IPS-20b (cell line): ENCODE measurements around the gene CPN2.
A peak's percentile ranks its signal among the peaks of the same experiment; 100 is the strongest.

ENCODE experiments used
- H3K27ac ChIP-seq: one replicate; pipeline ENCODE4 v1.5.1; 2013; ENCODE audit warnings: low read length
- H3K27me3 ChIP-seq: 2 replicates; pipeline ENCODE4 v1.6.1; 2013; ENCODE audit warnings: mild to moderate bottlenecking, low read length, inconsistent platforms; ENCODE audit not compliant: insufficient read depth
- H3K36me3 ChIP-seq: 2 replicates; pipeline ENCODE4 v1.6.1; 2013; ENCODE audit warnings: low read depth, mild to moderate bottlenecking, inconsistent platforms, low read length, moderate library complexity; ENCODE audit not compliant: insufficient read depth
- H3K4me1 ChIP-seq: 2 replicates; pipeline ENCODE4 v1.6.1; 2013; ENCODE audit warnings: mild to moderate bottlenecking, control low read depth, inconsistent platforms, low read length, moderate library complexity; ENCODE audit not compliant: insufficient read depth
- H3K4me3 ChIP-seq: 2 replicates; pipeline ENCODE4 v1.5.1; 2013; ENCODE audit warnings: mild to moderate bottlenecking, low read length, inconsistent platforms
- H3K9ac ChIP-seq: 2 replicates; pipeline ENCODE4 v1.6.1; 2013; ENCODE audit warnings: low read depth, mild to moderate bottlenecking, inconsistent platforms, low read length, moderate library complexity
- H3K9me3 ChIP-seq: 2 replicates; pipeline ENCODE4 v1.6.1; 2013; ENCODE audit warnings: mild to moderate bottlenecking, low read depth, low read length, inconsistent platforms; ENCODE audit not compliant: insufficient read depth

CPN2 gene

DNA sequence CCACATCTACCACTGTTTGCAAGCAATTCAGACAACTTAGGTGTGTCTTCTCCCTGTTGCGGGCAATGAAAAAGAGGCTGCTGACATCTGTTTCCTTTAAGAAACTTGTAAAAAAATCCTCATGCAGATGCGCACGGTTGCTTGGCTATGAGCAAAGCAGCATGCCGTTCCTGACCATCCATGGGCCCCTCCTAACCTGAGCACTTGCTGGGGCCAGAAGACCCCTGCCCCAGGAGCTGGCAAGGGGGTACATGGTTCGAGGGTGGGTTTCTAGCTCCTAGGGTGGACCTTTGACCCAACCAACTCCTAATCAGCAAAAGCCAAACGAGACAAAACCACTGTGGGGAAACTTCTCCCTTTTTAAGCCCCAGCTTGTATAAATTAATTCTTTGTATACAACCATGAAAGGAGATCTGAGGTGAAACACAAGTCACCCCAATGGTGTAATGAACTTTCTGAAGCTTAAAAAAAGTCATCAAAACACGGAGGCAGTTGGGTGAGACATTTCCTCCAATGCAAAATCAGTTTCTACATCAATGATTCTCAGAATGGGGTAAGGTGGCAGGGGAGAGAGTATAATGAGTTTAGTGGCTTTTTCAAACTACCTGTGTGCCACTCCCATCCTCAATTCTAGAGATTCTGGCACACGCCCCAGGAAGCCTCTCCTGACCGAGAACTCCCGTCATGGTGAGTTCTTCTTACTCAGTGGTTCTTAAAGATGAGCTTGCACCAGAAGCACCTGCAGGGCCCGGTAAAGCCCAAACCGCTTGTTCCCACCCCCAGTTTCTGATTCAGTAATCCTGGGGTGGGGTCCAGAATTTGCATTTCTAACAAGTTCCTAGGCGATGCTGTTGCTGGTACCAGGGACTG lies 44.1 kb downstream of the CPN2 start:
- no peak overlapping the region for H3K9ac ChIP-seq
- H3K27me3 ChIP-seq, result peaks cover 44% of the 10 kb centered on the region
- no peaks in the 10 kb centered on the region for H3K9me3 ChIP-seq
- no peak overlapping the region for H3K4me3 ChIP-seq
- H3K4me1 ChIP-seq, result peaks cover 20% of the 10 kb centered on the region; the same call in 1 of the 2 replicates
- no peak overlapping the region for H3K27ac ChIP-seq
- H3K36me3 ChIP-seq, result no peaks in the 10 kb centered on the region

DNA sequence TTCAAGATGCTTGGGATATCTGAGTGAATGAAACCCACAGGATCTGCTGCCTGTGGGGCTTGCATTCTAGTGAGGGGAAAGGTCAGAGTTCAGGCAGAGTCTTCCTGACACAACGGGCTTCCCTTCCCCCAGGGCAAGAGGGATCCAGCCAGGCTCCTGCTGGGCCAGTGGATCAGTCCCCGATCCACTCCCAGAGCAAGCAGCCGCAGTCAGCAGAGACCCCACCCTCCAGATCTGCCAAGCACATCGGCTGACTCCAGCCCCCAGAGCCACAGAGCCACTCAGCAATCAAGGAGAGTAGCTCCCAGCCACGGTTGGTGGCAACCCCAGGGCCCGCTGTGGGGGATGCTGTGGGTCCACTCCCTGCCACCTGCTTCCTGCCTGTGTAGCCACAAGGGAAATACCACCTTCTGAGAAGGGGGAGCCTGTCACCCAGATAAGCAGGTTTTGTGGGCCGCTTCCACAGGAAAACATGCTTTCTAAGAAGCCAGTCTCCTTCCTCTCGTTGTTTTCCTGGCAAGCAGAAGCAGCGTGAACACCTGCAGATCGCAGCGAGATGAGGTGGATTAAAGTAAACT lies 44.9 kb downstream of the CPN2 start:
- H3K36me3 ChIP-seq, result no peaks in the 10 kb centered on the region
- no peak overlapping the region for H3K9ac ChIP-seq
- no peak overlapping the region for H3K4me3 ChIP-seq
- H3K27me3 ChIP-seq, result peaks cover 37% of the 10 kb centered on the region
- H3K9me3 ChIP-seq, result no peaks in the 10 kb centered on the region
- H3K4me1 ChIP-seq, result peaks cover 20% of the 10 kb centered on the region; the same call in 1 of the 2 replicates
- H3K27ac ChIP-seq, result no peak overlapping the region

DNA sequence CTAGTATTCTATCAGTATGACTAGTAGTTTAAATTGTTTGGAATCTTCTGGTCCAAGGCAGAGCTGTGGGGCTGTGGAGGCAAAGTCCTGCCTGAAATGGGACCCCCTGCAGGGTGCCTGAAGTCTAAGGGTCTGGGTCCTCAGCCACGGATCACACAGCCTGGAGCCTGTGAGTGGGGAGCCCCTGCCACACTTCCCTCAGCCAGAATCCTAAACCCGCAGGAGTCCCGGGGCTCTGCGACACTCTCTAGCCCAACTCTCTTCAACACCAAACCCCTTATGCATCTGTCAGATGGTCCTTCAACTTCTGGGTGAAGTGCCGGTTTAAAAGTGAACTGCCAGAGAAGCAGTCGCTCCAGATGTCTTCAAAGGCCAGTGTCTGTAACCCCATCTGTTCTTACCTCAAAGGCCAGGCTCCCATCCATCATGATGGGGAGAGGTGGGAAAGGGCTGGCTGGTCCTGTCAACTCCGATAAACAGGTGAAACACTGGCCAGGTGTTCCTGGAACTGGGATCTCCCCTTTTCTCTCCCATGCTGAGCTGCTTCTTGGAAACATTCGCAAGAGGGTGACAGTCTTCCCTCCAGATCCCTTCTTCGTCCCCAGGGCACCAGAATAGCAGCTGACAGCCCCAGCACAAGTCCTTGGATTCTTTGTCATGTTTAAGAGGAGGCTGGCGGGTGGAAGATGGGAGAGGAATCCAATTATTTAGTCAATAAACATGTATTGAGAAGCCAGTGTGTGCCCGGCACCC lies 45.6 kb downstream of the CPN2 start:
- no peaks in the 10 kb centered on the region for H3K36me3 ChIP-seq
- no peak overlapping the region for H3K4me3 ChIP-seq
- peaks cover 33% of the 10 kb centered on the region for H3K27me3 ChIP-seq
- H3K4me1 ChIP-seq, result peaks cover 20% of the 10 kb centered on the region; the same call in 1 of the 2 replicates
- H3K9me3 ChIP-seq, result no peaks in the 10 kb centered on the region
- no peak overlapping the region for H3K27ac ChIP-seq
- H3K9ac ChIP-seq, result no peak overlapping the region

DNA sequence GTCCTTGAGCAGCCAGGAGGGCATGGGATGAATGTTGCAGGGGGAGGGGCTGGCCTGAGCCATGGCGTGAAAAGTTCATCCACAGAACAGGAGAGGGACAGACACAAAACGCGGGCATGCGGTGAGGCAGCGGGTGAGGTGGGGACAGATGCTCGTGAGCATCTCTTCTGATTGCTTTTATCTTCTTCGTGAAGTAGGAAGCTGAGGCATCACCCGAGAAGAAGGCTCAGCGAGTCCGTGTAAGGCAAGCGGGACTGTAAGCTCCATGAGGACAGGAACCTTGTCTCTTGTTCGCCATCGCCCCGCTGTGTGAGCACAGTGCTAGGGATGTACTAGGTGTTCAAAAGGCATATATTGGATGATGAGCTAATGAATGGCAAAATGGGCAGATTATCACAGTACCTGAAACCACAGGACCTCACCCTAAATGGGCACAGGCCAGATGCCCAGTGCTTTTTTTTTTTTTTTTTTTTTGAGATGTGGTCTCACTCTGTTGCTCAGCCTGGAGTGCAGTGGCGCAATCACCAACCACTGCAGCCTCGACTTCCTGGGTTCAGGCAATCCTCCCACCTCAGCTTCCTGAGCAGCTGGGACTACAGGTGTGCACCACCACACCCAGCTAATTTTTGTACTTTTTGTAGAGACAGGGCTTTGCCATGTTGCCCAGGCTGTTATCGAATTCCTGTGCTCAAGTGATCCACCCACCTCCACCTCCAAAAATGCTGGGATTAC lies 46.8 kb downstream of the CPN2 start:
- Histone ChIP-seq H3K27me3 (peaks cover 26% of the 10 kb centered on the region), H3K36me3 (no peaks in the 10 kb centered on the region), H3K27ac (no peak overlapping the region), H3K9me3 (no peaks in the 10 kb centered on the region), H3K4me1 (peaks cover 24% of the 10 kb centered on the region; the same call in 1 of the 2 replicates), H3K9ac (no peak overlapping the region), H3K4me3 (no peak overlapping the region)

DNA sequence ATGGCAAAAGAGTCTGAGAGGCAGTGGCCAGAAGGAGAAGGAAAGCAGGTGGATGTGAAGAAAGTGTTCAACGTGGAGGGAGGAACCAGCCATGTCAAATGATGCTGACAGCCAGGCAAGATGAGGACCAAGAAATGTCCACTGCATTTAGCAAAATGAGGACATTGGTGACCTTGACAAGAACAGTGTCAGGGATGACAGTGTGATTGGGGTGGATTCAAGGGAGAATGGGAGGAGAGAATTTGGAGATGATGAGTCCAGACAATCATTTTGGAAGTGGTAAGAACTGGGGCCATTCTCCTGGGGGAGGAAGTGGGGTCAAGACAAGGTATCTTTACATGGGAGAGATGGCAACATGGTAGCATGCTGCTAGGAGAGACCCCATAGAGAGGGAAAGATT lies 47.4 kb downstream of the CPN2 start:
- Histone ChIP-seq H3K27ac (no peak overlapping the region), H3K4me1 (peaks cover 24% of the 10 kb centered on the region; the same call in 1 of the 2 replicates), H3K4me3 (no peak overlapping the region), H3K27me3 (peaks cover 30% of the 10 kb centered on the region), H3K36me3 (no peaks in the 10 kb centered on the region), H3K9ac (no peak overlapping the region), H3K9me3 (no peaks in the 10 kb centered on the region)

DNA sequence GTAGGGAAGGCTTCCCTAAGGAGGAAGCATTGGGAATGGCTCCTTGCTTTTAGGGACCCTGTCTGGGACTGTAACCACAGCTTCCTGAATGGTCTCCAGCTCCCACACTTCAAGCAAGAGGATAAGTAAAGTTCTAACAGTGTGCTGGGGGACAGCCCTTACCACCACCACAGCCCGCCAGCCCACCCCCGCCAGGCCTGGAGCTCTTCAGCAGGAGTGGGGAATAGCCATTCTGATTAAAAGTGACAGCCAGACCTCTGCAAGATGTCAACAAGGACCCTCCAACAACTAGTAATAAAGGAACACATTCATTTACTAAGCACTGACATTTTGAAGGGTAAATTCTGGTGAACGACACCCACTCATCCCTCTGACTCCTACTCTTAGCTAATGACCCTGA lies 49.4 kb downstream of the CPN2 start:
- Histone ChIP-seq H3K36me3 (no peaks in the 10 kb centered on the region), H3K4me1 (peaks cover 26% of the 10 kb centered on the region; the same call in 1 of the 2 replicates), H3K4me3 (no peak overlapping the region), H3K27ac (no peak overlapping the region), H3K9me3 (no peaks in the 10 kb centered on the region), H3K27me3 (peaks cover 22% of the 10 kb centered on the region), H3K9ac (no peak overlapping the region)

DNA sequence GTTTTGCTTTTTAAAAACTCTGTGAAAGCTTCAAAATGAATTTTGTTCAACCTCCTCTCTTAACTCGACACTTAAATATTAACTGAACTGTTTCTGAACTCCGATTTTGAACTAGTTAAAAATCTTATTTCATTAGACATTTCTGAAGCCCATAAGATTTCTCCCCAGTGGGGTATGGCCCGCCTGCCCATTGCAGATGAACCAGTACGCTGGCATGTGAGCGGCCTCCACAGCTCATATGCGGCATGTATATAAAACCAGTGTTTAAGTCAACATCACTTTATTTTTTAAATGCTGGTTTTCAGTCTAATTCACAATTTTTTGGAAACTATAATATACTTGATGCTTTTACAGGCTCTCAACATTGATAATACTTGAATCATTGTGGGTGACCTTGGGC lies 50.2 kb downstream of the CPN2 start:
- H3K27me3 ChIP-seq, result peaks cover 20% of the 10 kb centered on the region
- no peaks in the 10 kb centered on the region for H3K36me3 ChIP-seq
- peaks cover 26% of the 10 kb centered on the region; the same call in 1 of the 2 replicates for H3K4me1 ChIP-seq
- H3K4me3 ChIP-seq, result no peak overlapping the region
- H3K9ac ChIP-seq, result no peak overlapping the region
- H3K9me3 ChIP-seq, result no peaks in the 10 kb centered on the region
- H3K27ac ChIP-seq, result no peak overlapping the region

DNA sequence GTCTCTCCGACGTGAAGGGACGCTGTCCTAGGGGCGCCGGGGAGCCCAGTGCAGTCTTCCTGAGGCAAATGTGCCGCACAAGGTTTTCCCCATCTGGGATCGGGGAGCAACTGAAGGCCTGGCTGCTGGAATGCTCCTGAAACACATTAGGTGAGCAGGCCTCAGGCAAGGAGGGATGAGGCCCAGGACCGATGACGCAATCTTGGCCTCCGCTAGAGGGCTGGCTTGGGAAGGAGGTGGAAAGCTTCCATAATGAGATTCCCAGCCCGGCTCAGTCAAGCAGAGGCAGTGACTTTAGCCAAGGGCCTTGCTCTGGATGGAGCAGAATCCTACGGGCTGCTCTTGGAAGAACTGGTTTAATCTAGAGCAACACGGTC lies 50.8 kb downstream of the CPN2 start:
- Histone ChIP-seq H3K9ac (peak overlapping the region; percentile 37; the same call in 1 of the 2 replicates), H3K4me1 (peaks cover 21% of the 10 kb centered on the region; the same call in 1 of the 2 replicates), H3K36me3 (no peaks in the 10 kb centered on the region), H3K4me3 (no peak overlapping the region), H3K9me3 (no peaks in the 10 kb centered on the region), H3K27me3 (peaks cover 20% of the 10 kb centered on the region), H3K27ac (no peak overlapping the region)

DNA sequence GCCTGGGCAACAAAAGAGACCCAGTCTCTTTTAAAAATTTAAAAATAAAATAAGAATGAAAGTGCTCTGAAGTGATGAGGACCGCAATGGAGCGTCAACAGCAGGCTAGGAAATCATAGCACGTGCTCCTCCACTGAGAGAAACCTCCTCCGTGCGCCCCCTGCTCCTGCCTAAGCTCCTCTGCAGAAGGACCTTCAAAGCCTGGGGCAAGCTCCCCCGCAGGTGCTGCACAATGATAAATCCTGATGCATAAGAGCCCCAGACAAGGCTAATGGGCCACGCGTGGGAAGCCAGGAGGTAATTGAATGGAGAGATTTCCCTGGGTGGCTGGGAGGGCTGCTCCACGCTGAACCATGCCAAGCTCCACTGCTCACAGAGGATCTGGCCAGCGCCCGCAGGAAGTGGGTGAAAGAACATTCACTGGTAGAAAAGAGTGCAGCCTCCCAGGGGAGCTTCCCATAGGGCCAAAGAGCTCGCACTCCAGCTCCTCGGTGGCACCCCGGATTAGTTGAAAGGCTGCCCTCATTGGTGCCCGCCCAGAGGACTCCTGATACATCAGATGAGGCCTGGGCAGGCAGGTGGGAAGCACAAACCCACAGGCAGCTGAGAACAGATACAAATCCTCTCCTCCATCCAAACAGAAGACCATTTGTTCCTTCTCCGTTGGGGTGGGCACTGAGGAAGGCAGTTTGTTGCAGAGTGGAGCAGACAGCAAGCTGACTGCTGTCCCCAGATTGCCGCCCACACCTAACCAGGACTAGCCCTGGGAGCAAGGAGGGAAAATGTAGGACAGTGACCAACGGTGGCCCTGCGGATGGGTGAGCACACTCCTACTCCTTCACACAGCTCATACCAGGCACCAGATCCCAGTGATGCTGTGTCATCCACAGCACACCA lies 52.5 kb downstream of the CPN2 start:
- peaks cover 34% of the 10 kb centered on the region; the same call in 1 of the 2 replicates for H3K4me1 ChIP-seq
- peaks cover 20% of the 10 kb centered on the region for H3K27me3 ChIP-seq
- H3K27ac ChIP-seq, result no peak overlapping the region
- H3K9me3 ChIP-seq, result no peaks in the 10 kb centered on the region
- H3K4me3 ChIP-seq, result no peak overlapping the region
- no peaks in the 10 kb centered on the region for H3K36me3 ChIP-seq
- H3K9ac ChIP-seq, result 0 out of 2 replicates have a peak overlapping the region, but pooled peaks have one; percentile 83

DNA sequence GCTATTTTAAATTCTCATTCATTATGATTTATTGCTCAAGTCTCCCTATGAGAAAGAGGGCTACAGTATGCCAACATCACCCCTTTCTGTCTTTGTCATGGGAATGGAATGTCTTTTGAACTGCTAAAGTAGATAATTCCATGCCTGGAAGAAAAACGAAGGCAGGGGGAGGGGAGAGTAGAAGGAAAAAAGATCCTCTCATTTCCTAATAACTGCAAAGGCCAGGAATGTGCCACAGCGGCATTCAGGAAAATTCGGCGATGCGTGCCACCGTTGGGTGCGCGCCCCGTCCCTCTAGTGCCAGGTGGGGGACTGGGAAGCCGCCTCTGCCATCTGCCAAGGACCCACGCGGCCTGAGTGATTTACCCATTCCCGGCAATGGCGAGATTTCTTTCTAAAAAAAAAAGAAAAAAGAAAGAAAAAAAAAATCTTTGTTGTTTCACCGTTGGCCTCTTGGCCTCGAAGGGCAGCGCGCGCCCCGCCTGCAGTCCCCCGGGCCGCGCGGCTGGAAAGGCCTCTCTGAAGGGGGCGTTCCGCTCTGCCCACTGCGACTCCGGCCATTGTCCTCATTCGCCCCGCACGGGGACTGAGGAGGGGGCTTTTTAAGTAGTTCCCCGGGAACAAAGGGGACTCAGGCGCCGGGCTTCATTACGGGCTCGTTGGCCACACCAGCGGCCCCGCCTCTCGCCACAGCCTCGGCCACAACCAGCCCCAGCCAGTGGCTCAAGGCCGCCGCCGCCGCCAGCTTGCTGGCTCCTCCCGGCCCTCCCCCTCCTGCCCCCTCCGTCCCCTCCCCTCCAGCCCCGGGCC lies 54.5 kb downstream of the CPN2 start:
- H3K27ac ChIP-seq, result peak overlapping the region; percentile 79
- H3K9me3 ChIP-seq, result no peaks in the 10 kb centered on the region
- H3K4me3 ChIP-seq, result peak overlapping the region; percentile 55
- peaks cover 23% of the 10 kb centered on the region; the same call in 1 of the 2 replicates for H3K27me3 ChIP-seq
- peaks cover 34% of the 10 kb centered on the region; the same call in 1 of the 2 replicates for H3K4me1 ChIP-seq
- H3K9ac ChIP-seq, result peak overlapping the region; percentile 83
- no peaks in the 10 kb centered on the region for H3K36me3 ChIP-seq
